Ovary (tissue), 3 donors: ENCODE results near the gene ALKBH1.

ENCODE experiments used
- POLR2A ChIP-seq: fragments of 450-650 bp; IDR thresholded peaks from one replicate; pipeline ENCODE4 v1.6.1; 2017; ENCODE audit warnings: antibody characterized with exemption, mild to moderate bottlenecking, moderate library complexity
- TF ChIP-seq, protein P1 (sequence below), 3 donors: fragments of 450-650 bp in 2 of 3; fragments of 200-600 bp in 1 of 3; IDR thresholded peaks; one replicate each; pipeline versions ENCODE4 v1.5.1 to v1.8.0; 2016 to 2022; ENCODE audit warnings: antibody characterized with exemption in 3 of 3, mild to moderate bottlenecking in 1 of 3
- donor health status: DM: no; HTN: no; CAD: no.

DNA sequence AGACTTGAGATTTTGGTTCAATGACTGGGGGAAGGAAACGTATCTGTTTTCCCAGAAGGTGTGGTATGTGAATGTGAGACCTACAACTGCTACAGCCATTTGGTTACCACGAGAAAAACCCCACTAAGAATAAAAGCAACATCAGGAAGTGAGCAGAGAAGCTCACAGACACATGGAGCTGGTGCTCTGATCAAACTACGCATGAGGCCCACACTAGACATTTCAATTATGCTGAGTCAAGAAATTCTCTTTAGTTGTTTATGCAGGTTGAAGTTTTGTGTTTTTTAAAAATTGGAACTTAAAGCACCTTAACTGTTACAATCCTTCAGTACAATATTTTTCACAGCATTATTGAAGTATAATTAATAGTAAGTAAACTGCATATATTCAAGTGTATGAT, 82.5 kb downstream of the ALKBH1 start:
- TF ChIP-seq, protein P1, sequence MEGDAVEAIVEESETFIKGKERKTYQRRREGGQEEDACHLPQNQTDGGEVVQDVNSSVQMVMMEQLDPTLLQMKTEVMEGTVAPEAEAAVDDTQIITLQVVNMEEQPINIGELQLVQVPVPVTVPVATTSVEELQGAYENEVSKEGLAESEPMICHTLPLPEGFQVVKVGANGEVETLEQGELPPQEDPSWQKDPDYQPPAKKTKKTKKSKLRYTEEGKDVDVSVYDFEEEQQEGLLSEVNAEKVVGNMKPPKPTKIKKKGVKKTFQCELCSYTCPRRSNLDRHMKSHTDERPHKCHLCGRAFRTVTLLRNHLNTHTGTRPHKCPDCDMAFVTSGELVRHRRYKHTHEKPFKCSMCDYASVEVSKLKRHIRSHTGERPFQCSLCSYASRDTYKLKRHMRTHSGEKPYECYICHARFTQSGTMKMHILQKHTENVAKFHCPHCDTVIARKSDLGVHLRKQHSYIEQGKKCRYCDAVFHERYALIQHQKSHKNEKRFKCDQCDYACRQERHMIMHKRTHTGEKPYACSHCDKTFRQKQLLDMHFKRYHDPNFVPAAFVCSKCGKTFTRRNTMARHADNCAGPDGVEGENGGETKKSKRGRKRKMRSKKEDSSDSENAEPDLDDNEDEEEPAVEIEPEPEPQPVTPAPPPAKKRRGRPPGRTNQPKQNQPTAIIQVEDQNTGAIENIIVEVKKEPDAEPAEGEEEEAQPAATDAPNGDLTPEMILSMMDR (IDR thresholded peaks at IDR 0.05) = no peak
- no peak for TF ChIP-seq POLR2A
